T-helper 22 cell (primary cell): ENCODE data around the gene HIVEP3.

Experiments used
- DNase-seq: peaks from one replicate; pipeline ENCODE4 v3.0.0-alpha.2; 2020; ENCODE audit warnings: low read depth

The HIVEP3 gene

GRCh38 chr1:41892301-41892781 lies 26.4 kb downstream of the HIVEP3 start:
- no peak for DNase-seq

DNA sequence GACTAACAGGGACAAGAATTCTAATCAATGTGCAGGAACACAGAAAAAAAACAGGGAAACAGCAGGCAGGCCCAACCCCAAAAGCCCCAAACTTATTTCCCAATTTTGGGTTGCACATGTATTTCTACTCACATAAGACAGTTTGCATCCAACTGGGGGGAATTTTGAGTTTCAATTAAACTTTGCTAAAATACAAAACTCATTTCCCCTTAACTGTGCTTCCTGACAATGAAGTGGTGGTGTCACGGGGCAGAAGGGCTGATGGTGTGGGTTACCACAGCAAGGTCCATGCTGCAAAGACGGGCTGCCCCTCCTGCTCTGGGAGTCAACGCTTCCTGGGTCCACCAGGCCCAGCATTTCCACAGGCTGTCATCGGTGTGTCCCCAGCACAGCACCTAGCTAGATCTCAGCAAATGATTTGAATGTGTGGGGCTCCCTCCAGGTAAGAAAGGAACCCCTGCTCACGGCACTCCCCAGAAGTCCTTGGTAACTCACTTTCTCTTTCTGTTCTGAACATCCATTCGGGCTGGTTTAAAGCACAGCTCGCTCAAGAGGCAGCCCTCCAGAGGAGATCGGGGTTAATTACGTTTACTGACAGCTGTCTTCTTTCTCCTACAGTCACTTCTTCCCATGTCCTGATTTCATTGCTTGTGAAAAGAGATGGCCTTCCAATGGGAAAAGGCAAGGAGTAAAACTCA lies 27.4 kb downstream of the HIVEP3 start:
- DNase-seq: peak; percentile 11

DNA sequence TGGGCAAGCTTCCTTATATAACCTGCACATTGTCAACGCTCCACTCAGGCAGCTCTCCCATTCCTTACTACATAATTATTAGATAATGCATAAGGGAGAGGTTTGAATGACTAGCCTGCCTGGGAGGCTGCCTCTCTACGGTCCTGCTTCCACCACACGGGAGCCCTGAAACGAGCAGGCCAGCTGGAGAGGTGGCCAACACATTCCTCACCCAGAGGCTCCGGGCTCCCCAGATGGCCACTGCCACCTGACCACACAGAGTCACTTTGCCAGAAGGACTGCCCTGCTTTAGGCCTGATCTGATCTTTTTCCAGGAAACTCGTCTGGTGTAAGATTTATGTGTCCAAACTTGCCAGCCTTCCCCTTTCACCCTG lies 27.9 kb downstream of the HIVEP3 start:
- DNase-seq: no peak

DNA sequence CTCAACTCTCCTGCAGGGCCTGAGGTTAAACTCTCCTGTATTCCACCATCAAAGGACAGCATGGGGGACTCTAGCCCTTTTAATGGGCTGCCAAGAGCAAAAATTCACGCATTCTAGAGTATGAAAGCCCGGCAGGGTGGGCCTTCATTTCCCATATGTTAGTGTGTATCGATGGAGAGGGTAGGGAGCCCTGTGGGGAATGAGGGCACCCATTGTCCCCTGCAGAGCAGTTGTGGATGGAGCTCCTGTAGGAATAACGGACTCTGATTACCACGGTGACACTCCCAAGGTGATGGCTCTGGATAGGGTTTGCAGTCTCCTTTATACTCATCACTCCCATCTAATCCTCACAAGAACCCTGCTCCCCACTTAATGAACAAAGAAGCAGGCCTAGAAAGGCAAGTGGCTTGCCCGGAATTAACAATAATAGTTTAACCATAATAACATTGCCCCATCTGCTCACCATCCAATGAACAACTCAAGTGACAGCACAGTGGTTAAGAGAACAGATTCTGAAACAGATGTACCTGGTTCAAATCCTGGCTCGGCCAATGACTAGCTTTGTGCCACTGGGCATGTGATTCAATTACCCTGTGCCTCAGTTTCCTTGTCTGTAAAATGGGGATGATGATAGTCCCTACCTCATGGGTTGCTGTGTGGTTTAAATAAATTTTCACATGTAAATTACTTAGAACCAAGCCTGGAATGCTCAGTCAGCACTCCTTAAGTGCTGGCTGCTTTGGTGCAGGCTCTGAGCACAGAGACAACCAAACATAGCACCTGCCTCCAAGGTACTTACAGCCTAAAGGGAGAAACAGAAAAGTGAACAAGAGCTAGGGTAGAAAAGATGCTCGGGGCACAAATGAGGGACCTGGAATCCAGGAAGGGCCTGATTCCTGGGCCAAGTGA lies 29.0 kb downstream of the HIVEP3 start:
- no peak for DNase-seq

GRCh38 chr1:41888756-41889155 lies 30.0 kb downstream of the HIVEP3 start:
- DNase-seq: no peak

DNA sequence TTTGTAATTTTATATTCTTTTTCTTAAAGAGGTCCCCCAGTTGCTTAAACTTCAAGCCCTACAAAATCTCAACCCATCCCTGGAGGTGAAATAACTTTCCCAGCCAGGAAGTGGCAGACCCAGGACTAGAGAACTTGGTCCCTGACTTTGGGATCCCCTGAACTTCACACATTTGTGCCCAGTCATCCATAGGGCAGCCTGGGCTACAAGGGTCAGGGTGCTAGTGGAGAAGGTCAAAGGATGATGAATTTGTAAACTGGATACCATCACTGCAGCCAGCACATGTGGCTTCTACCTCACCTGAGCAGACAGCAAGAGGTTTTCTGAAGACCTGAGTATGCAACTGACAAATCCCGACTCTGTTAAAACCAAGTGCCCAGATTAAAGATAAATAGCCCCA lies 31.4 kb downstream of the HIVEP3 start:
- no peak for DNase-seq

DNA sequence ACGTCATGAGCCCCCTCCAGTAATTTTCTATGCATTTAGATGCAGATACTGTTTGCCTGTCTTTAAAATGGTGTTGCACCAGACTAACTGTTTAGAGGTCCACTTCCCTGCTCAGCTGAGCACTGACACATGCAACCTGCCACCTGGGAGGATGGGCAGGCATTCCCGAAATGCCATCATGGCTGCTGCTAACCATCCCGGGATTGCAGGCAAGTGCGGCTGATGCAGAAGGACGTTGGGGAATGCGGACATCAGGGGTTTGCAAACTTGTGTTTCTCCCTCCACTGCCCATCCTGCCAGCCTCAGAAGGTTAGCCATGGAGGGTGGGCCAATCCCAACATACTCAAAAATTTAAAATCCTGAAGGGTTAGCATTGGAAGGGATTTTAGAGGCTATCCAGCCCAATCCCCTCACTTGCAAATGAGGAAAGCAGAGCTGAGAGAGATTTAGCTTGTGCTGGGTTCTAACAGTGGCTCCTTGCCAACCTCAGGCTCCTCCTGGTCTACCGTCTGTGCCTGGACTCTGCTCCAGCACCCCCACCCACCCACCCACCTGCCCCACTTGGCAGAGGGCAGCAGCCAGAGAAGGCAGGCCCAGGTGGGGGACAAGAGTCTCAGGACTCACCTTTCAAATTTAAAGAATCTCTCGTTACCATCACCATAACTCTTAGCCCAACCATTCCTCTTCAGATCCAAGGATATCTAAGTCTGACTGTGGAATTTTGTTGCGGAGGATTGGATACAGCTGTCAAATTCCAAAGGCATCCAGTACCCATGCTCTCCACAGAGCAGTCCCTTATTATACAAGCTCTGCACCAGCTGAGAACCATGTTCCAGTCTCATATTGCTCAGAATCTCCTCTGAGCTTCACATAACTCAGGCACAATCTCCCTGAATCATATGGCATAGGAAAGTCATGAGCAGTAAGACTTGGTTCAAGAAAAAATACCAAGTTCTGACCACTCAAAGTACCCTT lies 34.2 kb downstream of the HIVEP3 start:
- DNase-seq: no peak

- no peak for DNase-seq
Observed at GRCh38 chr1:41883507-41883906, 35.2 kb downstream of the HIVEP3 start.

DNA sequence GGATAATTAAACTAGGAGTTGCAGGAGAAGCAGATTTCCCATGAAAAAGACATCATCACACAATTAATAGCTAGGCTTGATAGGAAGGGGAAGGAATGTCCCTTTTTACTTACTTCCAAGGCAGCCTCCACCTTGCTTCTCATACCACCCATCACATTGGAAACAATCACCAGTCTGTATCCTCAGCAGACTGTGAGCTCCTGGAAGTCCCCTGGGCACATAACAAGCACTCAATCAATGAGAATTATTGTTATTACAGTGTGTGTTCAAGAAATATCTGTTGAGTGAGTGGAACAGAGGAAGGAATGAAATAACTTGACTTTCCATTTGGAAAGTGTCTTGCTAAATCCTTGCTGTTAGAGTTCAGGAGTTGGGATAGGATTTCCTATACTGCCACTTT lies 36.2 kb downstream of the HIVEP3 start:
- no peak for DNase-seq

DNA sequence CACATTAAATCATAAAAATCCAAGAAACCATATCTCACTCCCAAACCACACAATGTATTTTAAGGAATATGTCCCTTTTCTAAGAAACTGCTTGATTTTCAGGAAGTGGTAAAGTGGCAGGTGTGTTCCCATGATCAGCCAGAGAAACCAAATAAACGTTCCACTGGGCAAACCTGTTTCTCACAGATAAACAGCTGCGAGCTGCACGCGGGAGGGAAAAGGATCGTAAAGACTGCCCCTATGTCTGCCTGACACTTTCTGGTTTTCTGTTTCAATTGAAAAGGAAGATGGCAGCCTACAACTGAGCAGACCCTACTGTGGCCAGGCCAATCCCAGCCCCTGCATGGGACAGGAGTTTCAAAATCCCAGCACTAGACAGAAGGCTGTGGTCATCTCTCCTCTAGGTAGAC lies 36.6 kb downstream of the HIVEP3 start:
- DNase-seq: no peak

DNA sequence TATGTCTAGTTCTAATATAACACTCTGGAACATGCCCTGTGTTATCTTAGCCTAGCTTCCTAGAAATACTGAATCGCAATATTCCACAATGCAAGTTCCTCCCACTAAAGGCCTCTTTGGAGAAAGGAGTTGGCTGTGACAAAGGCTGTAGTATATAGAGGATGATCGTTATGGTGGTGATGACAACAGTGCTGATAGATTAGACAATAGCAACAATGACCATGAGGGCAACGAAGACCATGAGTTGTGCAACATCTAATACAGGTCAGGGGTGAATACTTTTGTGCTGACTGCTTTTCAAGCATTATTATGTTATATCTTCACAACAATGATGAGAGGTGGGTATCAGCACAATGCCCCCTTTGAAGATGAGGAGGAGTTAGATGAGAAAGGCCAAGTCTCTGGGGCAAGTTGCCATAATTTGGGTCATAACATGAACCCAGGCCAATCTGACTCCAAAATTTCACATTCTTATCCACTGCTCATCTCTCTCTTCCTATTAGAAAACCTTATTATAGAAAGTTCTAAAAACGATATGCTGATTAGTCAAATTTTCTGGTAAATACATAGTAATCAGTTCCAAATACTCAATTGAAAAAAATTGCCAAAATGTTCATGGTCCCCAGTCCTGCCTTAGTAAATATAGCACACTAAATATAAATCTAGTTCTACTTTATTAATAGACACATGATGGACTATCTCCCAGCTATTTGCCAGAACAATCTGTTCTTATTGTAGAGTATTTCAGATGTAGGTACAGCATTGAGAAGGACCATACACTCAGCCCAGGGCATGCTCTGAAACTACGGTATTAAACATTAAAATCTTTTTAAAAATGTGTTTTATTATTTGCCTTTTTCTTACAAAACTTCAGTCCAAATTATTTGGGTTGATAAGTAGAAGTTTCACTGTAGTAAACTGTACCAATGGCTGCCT lies 37.5 kb downstream of the HIVEP3 start:
- no peak for DNase-seq

DNA sequence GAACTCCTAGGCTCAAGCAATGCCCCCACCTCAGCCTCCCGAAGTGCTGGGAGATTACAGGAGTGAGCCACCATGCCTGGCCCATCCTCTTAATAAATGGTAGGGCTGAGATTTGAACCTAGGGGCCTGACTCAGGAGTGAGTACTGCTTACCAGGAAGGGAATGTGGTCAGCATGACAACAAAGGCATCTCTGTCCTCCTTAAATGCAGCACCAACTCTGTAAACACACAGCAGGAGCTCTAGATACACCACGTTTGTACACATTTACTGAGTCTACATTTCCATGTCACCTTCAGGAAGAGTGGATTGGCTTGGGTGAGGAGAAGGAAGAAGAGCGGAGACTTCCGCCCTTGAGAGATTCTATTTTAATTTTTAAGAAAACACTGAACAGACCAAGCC lies 38.5 kb downstream of the HIVEP3 start:
- DNase-seq: no peak

DNA sequence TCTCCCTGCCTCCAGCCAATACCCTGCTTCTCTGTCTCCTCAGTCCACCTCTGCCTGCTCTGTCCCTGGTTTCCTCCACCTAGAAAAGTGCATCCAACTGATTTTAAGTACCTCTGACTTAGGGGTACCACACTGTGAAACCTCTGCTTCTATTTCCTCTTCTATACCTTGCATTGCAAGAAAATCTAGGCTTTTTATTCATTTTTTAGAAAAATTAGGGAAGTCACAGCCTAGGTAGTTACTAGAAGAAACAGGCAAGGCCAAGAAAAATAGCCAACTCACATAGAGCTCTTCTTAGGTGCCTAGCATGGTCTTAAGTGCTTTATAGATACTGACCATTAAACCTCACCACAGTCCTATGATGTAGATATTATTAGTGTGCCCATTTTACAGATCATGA lies 39.1 kb downstream of the HIVEP3 start:
- DNase-seq: no peak

DNA sequence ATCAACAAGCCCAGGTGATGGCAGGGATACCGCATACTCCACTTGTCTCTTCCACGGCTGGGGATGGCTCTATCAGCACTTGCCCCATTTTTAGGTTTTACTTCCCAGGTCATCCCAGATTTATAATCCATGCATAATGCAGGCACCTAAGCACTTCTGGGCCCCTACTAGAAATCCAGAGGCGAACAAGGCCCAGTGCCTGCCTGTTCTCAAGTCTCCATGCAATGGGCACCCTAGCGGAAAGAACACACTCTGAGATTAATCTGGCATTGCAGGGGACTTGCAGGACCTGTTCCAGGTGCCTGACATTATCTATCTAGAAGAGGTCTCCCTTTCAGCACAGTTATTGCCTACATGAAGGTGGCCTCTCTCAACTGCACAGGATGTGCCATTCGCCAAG lies 39.8 kb downstream of the HIVEP3 start:
- DNase-seq: no peak

DNA sequence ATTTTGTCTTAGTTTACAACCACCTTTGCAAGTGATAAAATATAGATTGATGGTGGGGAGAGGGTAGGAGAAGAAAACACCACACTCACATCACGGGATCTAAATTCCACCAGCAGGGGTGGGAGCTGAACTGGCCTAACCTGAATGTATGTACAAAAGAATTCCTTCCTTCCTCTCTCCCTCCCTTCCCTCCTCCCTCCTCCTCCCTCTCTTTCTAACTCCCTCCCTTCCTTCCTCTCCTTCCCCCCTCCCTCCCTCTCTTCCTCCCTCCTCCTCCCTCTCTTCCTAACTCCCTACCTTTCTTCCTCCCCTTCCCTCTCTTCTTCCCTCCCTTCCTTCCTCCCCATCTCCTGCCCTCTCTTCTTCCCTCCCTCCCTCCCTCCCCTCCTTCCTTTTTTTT lies 40.2 kb downstream of the HIVEP3 start:
- no peak for DNase-seq

DNA sequence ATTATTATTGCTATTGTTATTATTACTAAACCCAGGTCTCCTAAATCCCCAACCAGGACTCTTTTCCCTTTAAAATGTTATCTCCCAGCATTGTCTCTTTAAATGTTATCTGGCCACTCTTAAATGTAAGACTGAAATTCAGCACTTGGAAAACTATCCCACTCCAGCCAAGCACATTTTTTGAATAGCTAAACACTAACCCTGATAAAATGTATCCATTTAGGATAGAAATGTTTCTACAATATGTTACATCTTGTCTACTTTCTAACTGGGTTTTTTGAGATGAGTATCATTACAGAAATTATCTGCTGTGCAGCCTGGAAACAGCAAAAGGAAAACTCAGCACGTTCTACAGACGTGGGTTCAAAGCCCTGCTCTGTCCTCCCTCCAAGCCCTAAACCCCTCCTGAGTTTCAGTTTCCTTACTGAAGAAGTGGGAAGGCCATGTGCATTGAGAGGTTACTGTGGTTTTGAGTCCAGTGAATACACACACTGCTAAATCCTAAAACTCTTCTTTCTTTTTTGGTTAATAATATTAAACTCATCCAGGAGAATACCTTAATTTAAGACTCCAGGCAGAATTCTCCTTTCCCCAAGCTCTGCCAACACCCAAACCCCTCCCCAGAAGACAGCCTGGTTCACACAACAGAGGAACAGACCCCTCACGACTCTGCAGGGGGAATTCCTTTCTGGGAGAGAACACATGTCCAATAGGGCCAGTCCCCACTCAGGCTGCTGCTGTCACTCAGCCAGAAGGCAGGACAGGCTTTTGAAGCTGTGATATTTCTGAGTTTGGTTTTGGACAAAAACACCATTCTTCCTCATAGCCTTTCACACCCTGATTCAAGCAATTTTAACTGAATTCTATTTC lies 41.9 kb downstream of the HIVEP3 start:
- DNase-seq: no peak

DNA sequence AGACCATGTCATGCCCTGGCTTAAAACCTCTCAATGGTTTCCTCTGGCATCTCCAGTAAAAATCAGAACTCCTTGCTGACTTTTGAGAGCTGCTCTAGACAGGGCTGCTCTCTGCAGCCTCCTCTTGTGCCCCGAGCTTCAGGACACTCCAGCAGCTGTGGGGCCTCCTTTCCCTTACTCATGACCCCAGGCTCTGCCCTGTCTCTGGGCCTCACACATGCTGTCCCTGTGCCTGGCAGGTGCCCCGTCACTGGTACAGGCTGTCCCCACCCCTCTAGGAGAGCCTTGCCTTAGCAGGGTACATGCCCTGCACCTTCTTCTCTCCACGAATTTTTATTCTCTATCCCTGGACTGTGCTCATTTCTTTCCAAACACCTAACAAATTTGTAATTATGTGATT lies 43.2 kb downstream of the HIVEP3 start:
- DNase-seq: no peak

GRCh38 chr1:41874903-41875411 lies 43.8 kb downstream of the HIVEP3 start:
- no peak for DNase-seq

DNA sequence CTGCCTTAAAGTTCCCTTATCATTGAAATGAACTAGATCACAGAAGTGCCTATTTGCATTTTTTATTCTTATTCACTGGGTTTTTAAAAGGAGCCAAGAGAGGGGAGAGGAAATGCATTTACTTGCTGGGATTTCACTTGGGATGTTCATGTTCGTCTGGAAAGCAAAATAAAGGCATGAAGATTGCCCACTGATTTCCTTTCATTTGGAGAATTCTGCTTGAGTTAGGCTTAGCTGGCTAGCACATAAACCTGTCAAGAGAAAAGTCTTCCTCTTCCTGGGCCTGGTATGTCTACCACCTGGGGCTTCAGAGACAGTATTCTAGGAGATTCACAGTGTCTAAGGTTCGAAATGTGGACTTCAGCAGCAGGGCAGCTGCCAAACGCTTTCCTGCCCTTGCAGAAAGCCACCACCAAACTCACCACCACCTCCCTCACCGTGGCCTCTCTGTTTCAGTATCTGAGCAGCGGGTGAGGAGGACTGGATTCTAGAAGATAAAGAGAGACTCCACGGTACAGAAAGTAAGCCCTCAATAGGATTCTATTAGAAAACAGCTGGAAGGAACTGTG lies 44.5 kb downstream of the HIVEP3 start:
- no peak for DNase-seq

DNA sequence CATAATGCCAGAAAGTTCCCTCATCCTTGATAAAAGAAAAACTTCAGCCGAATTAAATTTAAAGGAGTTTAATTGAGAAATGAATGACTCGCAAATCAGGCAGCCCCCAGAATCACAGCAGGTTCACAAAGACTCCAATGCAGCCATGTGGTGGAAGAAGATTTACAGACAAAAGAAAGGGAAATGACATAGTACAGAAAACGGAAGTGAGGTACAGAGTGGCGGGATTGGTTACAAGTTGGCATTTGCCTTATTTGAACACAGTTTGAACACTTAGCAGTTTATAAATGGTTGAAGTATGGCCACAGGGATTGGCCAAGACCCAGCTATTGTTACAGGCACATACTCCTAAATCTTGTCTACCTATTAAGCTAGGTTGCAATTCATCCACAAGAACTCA lies 46.6 kb downstream of the HIVEP3 start:
- no peak for DNase-seq
